GM19328 (cell line): ENCODE measurements around the gene EIF2S1.
A peak's percentile ranks its signal among the peaks of the same experiment; 100 is the strongest.
"Not testable (repeated sequence)": the region's sequence is repeated elsewhere in the genome, so short reads cannot be mapped to it uniquely, and the experiment has no call there.

ENCODE experiments used
- ATAC-seq: cut with Tn5 transposase; IDR thresholded peaks from one replicate; pipeline ENCODE4 v1.9.1; 2021; ENCODE audit warnings: mild to moderate bottlenecking, moderate library complexity; ENCODE audit not compliant: unreplicated experiment

Gene EIF2S1

DNA sequence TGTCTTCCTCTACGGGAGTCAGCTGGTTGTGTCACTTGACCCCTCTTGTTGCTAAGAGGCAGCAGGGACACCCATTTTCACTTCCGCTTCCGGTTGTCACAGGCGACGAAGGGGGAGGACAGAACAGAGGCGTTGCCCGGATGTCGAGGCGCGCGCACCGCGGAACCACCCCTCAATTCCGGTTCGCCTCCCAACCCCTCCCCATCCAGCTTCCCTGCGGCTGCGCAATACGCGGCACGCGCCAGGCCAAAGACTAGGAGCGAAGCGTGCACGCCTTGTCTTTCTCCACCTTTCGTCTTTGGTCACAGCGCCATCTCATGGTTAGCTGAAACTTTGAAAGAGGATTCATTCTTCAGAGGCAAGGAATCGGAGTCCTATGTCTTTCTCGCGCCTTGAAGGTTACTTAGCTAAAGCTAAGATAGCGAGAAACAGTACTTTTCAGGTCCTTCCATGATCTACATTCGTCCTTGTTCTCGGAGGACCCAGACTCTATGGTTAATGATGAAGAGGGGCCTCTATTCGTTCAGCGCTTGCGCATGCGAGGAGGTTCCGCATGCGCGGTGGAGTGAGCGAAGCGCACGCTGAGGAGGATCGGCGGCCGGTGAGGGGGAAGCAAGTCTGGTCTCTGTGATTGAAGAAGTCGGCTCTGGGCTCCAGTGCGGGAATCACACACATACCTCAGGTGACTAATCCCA, at the start of gene EIF2S1, which contains the start of gene ATP6V1D:
Gene EIF2S1 (plus strand): TSS at position 554 of the 695 bp plus-strand sequence. CDS start 4,440 bp downstream, outside the sequence.
Gene ATP6V1D (minus strand): TSS at position 30 of the 695 bp plus-strand sequence. CDS start 106 bp downstream, outside the sequence.
- peak; percentile 91 for ATAC-seq

DNA sequence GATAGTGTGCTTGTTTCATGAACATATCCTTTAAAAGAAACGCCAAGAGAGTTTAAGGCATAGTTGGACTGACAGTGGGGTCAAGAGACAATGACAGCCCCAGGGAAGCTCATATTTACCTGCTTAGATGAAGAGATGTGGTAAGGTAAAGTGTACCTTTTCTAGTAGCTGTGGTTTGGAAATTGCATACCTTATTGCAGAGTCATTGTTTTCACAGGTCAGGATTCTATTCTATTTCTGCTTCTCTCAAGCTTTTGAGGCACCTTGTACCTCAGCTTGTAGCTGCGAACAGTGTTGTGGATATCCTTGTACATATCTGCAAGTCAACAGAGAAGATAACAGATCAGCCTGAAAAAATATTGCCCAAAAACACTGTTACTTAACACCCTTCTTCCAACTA, 48.3 kb upstream of the EIF2S1 start:
- ATAC-seq: no peak

DNA sequence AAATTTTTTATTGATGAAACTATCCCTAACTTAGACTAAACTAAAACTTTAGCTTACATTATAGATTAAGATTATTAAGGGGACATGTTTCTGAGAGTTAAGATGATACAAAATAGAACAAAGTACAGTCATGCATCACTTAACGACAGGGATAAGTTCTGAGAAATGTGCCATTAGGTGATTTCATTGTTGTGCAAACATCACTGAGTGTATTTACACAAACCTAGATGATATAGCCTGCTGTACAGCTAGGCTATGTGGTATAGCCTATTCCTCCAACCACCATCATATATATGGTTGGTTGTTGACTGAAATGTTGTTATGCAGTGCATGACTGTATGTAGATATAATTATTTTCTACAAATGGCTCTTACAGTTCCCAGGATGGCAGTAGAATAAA, 47.0 kb upstream of the EIF2S1 start:
- no peak for ATAC-seq

DNA sequence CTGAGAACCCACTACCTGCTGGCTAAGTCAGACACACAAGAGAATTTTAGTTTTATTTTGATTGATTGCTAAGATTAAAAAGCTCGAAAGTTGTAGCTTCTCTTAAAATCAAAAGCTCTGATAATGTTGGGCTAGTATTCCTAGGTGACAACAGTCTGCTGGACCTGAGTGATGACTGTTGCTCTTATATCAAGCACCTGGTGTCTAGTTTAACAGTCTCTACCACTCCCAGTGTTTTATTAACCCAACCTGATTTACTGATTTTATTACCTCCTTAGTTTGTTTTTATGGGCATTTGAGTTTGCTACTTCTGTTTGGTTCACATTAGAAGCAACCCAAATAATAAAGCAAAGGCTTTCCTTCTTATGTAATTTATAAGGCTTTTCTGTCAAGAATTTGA, 42.3 kb upstream of the EIF2S1 start:
- no peak for ATAC-seq

DNA sequence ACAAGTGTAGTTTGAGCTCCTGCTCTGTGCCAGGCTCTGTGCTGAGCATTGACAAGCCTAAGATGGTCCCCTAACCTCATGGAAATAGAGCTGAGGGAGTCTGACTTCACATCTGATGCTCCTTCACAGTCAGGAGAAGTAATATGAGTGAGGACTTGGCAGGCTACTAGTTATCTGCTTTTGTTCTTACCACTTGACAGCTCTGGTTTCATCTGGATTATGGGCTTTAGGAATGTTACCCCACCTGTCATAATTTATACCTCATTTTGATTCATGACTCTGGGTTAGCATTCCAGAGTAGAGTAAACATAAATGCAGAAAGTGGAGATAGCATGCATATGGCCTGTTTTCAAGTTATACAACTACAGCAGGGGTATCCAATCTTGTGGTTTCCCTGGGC, 41.0 kb upstream of the EIF2S1 start:
- ATAC-seq: no peak

DNA sequence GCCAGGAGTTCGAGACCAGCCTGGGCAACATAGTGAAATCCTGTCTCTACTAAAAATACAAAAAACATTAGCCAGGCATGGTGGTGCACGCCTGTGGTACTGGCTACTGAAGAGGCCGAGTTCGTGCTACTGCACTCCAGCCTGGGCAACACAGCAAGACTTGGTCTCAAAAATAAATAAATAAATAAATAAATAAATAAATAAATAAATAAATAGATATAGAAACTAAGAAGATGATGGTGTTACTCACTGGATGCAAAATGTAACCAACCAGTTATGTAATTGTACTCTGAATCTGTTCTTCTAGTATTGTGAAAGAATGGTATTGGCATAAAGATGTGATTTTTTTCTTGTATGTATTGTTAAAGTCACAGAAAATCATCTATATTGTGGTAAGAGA, 30.5 kb upstream of the EIF2S1 start:
- not testable (repeated sequence) for ATAC-seq

DNA sequence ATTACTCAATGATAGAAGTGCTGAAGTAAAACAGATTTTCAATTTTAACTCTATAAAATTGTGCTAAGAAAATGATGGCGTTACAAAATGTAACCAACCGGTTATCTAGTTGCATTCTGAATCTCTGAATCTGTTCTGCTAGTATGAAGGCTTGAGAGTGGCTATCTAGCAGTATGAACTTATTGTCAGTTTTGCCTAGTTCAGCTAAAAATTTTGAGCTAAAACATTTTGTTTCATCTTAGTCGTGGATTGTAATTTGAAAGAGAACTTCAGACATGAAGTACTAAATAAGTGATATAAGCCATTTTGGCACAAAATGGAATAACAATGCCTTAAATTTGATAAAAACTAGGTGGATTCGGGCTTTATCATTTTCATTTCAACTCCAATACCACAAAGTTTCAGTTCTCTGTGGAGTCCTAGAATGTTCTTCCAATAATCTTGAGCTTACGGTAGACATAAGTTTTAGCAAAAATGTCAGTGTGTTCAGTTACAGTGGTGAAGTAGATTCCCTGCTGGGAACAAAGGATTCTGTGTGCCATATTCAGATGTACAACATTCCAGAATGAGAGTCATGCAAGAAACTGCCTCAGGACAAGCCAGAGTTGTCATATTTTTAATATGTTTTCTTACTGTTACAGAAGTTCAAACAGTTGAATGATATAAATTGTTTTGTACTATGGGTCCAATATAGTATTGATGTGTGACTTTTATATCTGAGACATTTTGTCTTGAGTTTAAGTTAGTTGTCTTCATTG, 28.6 kb upstream of the EIF2S1 start:
- ATAC-seq: no peak

DNA sequence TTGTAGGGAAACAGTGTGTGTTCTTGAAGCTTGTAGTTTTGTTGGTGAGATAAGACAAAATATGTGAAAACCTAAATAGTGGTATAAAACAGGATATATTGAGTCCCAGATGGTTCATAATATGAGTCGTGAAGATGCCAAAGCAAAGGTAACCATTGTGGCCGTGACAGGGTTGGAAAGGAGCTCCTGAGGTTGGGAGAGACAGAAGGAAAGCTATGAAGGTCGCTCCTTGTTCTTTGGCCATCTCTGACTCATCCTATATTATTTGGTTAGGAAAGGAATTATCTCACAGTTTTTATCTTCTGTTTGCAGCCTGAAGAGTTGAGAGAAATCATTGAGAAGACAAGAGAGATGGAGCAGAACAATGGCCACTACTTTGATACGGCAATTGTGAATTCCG, 27.7 kb upstream of the EIF2S1 start:
- no peak for ATAC-seq

DNA sequence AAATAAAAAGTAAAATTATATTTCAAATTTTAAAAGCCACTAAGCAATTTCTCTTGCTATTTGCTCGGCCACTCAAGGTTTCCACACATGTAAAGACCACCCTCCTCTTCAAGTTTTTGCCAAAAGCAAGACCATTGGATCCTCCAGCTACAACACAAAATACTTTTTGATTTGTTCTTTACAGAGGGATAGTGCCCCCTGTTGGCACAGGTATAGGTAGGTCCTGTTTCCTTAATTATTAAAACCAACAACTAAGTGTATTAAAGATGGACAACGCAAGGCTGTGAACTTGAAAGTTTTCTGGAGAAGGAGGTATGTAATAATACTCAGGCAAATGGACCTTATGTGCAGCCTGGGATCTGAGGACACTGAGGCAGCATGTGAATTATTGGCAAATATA, 24.3 kb upstream of the EIF2S1 start:
- no peak for ATAC-seq

DNA sequence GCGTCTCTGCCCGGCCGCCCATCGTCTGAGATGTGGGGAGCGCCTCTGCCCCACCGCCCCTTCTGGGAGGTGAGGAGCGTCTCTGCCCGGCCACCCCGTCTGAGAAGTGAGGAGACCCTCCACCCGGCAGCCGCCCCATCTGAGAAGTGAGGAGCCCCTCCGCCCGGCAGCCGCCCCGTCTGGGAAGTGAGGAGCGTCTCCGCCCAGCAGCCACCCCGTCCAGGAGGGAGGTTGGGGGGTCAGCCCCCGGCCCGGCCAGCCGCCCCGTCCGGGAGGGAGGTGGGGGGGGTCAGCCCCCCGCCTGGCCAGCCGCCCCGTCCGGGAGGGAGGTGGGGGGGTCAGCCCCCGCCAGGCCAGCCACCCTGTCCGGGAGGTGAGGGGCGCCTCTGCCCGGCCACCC, 18.9 kb upstream of the EIF2S1 start:
- not testable (repeated sequence) for ATAC-seq

DNA sequence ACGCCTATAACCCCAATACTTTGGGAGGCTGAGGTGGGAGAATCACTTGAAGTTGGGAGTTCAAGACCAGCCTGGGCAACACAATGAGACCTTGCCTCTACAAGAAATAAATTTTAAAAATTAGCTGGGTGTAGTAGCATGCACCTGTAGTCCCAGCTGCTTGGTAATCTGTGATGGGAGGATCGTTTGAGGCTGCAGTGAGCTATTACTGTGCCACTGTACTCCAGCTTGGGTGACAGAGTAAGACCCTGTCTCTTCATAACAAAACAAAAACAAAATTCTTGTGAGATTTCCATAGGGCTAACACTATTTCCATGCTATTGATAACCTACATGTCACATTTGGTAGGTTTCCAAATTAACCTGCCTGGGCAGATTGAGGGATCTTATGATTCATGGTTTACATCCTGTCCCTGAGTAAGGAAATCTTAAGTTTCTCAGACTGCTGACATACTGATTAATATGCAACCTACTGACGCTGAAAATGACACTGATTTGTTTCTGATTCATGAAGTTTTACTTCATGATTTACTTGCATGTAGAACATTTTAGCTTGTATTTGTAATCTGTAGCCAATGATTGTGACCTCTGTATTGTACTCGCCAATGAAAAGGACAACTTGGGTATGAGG, 16.4 kb upstream of the EIF2S1 start:
- no peak for ATAC-seq

DNA sequence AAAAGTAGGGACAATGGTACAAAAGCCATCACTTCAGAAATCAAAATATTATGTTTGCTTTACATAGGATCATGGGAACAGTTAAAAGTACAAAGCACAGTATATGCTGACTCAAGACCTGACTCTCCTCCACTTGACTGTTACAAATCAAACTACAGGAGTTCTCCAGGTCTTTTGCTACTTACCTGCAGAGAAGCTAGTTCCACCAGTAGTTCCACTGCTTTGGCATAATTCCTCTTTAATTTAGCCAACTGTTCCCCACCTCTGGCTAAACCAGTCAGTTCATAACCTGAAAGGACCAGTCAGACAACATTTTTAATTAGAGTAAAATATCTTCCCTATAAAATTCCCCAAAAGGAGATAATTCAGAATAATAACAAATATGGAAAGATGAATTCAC, 14.5 kb upstream of the EIF2S1 start:
- no peak for ATAC-seq

DNA sequence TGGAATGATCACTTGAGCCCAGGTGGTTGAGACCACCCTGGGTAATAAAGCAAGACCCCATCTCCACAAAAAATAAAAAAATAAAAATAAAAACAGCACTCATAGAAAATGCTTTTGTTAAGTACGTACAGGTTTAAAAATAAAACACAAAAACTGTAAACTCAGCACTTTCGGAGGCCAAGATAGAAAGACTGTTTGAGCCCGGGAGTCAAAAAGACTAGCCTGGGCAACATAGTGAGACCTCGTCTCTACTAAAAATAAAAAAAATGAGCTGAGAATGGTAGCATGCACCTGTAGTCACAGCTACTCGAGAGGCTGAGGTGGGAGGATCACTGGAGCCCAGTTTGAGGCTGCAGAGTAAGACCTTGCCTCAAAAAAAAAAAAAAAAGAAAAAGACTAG, 8.1 kb upstream of the EIF2S1 start:
- no peak for ATAC-seq

DNA sequence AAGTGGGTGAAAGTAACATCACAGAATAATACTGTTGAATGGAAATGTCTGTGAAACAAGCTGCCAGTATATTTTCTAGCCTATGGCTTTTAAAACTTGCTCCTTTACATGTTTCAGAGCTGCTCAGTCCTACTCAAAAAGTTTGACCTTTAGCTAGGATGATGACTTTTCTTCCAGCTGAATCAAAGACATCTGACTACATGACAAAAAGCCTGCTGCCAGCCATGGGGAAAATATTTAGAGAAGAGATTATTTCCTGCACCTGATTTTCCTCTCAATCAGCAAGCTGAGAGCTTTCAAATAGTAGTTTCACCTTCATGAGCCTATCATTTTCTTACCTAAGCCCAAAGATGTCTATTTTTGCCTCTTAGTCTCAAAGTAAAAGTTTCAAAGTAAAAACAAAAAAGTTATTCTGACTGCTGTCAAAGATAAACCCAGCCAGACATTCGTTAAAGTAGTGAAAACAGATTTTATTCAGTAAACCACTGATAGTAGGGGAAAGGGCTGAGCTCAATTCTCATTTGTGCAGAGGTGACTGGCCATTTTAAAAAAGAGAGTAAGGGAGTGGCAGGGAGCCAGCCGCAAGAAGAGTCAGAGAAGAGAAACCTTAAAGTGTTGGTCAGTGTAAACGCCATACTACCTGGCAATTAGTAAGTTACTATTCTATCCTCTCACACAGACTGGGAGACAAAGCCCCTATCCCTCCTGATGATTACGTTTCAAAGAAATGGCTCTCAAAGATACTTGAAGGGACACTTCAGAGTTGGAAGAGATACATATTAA, 2.8 kb upstream of the EIF2S1 start:
- no peak for ATAC-seq

DNA sequence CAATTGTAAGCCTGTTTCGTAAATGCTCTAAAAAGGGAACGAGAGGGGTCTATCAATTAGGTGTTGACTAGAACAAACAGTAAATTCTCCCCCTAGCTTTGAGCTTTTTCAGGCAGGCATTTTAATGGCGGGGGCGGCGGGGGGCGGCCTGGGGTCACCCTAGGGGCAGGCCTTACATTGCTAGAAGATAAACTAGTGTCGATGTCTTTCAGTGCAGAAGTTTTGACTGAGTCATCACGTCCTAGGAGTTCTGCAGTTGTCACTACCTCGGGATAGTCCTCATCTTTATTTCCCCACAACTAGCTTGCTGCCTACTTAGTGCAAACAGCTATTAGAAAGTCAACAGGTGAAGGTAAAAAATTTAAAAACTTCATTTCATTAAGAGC, 2.2 kb upstream of the EIF2S1 start:
- ATAC-seq: no peak

DNA sequence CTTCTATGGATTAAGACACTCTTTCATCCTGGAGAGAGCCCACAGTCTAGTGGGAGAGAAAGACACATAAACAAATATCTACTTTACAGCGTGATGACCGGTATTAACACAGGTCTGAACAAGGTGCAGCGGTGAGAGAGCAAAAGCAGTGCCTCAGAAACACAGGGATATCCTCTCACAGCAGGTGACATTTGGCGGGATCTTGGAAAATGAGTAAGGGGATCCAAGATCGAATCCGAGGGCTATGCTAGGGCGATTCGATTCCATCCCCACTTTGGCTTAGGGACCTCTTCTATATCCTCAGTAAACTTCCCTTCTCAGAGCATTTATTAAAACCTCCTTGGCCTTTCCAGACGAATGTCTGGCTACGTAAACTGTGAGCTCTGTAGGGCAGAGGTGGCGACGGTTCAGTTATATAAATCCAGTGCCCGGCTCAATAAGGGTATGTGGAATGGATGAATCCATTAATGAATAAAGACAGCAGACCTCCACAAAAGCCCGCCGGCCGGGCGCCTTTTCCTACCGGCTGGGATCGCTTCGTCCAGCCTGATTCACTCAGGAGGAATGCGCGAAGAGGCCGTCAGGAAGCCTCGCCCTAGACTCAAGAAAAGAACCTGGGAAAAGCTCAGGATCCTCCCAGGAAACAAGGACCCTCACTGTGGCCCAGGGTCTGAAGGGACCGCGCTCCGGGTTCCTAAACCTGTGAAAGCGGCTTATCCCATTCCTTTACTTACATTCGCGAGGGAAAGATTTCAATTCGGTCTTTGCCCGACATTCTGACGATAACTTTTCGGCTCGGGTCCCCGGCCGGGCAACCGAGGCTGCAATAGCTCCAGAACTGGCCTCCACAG, 979 bp upstream of the EIF2S1 start:
- ATAC-seq: peak; percentile 1

DNA sequence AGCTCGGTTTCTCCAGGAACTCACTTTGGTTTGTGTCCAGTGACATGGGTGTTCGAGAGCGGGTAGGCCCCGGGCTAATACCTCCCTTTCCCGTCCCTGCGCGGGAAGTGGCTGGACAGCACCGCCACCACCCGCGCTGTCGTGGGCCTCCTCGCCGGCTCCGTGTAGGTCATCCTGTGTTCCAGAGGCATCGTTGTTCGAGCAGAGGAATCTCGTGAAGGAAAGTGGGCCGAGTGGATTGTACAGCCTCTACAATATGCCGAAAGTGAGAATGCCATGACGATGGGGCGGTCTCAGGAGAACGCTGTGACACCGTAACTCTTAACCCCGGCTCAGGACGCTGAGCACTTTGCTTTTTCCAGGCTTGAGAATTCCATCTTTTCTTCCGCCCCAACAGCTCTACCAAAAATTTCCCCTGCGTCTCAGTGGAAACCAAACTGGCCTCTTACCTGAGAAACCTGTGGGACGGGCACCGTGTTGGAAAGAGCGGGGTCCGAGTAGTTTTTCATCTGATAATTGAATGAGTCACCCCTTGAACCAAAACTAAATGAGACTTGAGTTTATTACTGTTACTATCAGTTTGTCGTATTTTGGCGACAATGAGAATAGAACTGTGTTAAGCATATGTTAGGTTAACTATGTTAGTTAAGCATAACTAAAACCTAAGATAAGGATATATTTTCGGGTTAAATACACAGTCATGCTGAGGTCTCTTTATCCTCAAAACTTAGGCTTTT, 510 bp downstream of the EIF2S1 start:
- peak; percentile 10 for ATAC-seq

DNA sequence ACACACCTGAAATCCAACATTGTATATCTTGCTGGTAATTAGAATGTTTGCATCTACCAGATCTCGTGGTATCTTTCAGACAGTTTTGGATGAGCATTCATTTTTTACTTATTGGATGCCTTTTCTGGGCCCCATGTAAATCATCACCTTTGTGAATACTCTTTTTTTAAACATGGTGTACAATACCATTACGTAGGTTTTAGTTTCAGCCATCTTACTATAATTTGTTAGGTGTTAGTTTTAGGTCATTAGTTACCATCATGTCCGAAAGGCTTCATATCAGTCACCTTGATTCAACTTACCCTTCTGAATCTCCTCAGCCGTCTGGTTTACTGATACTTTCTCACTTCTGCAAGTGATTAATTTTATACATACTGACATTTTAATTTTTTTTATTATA, 5.3 kb downstream of the EIF2S1 start:
- ATAC-seq: no peak

DNA sequence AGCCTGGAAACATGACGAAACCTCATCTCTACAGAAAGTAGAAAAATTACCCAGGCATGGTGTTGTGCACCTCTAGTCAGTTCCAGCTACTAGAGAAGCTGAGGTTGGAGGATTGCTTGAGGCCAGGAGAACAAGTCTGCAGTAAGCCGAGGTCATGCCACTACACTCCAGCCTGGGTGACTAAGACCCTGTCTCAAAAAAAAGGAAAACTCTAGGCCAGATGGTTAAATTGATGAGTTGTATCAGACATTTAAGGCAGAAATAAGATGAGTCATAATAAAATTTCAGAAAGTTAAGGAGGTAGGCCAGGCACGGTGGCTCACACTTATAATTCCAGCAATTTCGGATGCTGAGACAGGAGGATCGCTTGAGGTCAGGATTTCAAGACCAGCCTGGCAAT, 10.7 kb downstream of the EIF2S1 start:
- no peak for ATAC-seq
